H9 (cell line): ENCODE data around the gene S100A4. TPM values are rescaled to one million over a fixed set of nuclear protein-coding genes. Genes with fewer than 3 reads are reported as not detected.

Experiments
- DNase-seq: peaks from one replicate; pipeline ENCODE4 v3.0.0-alpha.2; 2017
- H2AFZ ChIP-seq: one replicate; pipeline ENCODE4 v1.6.1; 2013; ENCODE audit warnings: mild to moderate bottlenecking, low read length, control low read depth, moderate library complexity
- H2AK5ac ChIP-seq: 2 replicates; pipeline ENCODE4 v1.6.1; 2013; ENCODE audit warnings: low read length, control low read depth, mixed read lengths; ENCODE audit not compliant: insufficient read length
- H2BK120ac ChIP-seq: one replicate; pipeline ENCODE4 v1.6.1; 2013; ENCODE audit warnings: low read depth, mild to moderate bottlenecking, low read length, control low read depth, inconsistent platforms; ENCODE audit not compliant: poor library complexity, severe bottlenecking
- H2BK12ac ChIP-seq: 2 replicates; pipeline ENCODE4 v1.6.1; 2013; ENCODE audit warnings: low read length, control low read depth, mixed read lengths, low read depth; ENCODE audit not compliant: insufficient read length
- H2BK15ac ChIP-seq: 2 replicates; pipeline ENCODE4 v1.6.1; 2013; ENCODE audit warnings: low read depth, low read length, control low read depth
- H2BK20ac ChIP-seq: one replicate; pipeline ENCODE4 v1.6.1; 2013; ENCODE audit warnings: low read depth, mild to moderate bottlenecking, low read length, control low read depth, inconsistent platforms; ENCODE audit not compliant: poor library complexity, severe bottlenecking
- H2BK5ac ChIP-seq: 2 replicates; pipeline ENCODE4 v1.6.1; 2013; ENCODE audit warnings: low read length, control low read depth, mixed read lengths; ENCODE audit not compliant: insufficient read length
- H3K14ac ChIP-seq: 2 replicates; pipeline ENCODE4 v1.6.1; 2013; ENCODE audit warnings: low read length, control low read depth; ENCODE audit not compliant: insufficient read depth
- H3K18ac ChIP-seq: 2 replicates; pipeline ENCODE4 v1.6.1; 2013; ENCODE audit warnings: low read depth, mild to moderate bottlenecking, mixed read lengths, low read length, control low read depth; ENCODE audit not compliant: insufficient read length
- H3K23ac ChIP-seq: 2 replicates; pipeline ENCODE4 v1.6.1; 2013; ENCODE audit warnings: low read length, control low read depth, mixed read lengths, low read depth; ENCODE audit not compliant: insufficient read length
- H3K23me2 ChIP-seq: 2 replicates; pipeline ENCODE4 v1.6.1; 2013; ENCODE audit warnings: low read depth, mild to moderate bottlenecking, mixed read lengths, low read length, control low read depth; ENCODE audit not compliant: insufficient read length, poor library complexity, severe bottlenecking
- H3K27ac ChIP-seq: 2 replicates; pipeline ENCODE4 v1.5.1; 2013; ENCODE audit warnings: low read length, control low read depth, mixed read lengths, low read depth; ENCODE audit not compliant: insufficient read length
- H3K27me3 ChIP-seq: 2 replicates; pipeline ENCODE4 v1.6.1; 2013; ENCODE audit warnings: low read length, control low read depth, inconsistent platforms; ENCODE audit not compliant: insufficient read depth
- H3K4ac ChIP-seq: 2 replicates; pipeline ENCODE4 v1.6.1; 2013; ENCODE audit warnings: low read depth, mild to moderate bottlenecking, control low read depth, inconsistent platforms, low read length, moderate library complexity
- H3K4me1 ChIP-seq: 2 replicates; pipeline ENCODE4 v1.6.1; 2013; ENCODE audit warnings: low read length, control low read depth, inconsistent platforms; ENCODE audit not compliant: insufficient read depth
- H3K4me2 ChIP-seq: 2 replicates; pipeline ENCODE4 v1.6.1; 2013; ENCODE audit warnings: low read length, control low read depth, mixed read lengths; ENCODE audit not compliant: insufficient read length, insufficient read depth
- H3K56ac ChIP-seq: 2 replicates; pipeline ENCODE4 v1.6.1; 2013; ENCODE audit warnings: low read depth, mild to moderate bottlenecking, mixed read lengths, low read length, control low read depth; ENCODE audit not compliant: insufficient read length
- H3K79me1 ChIP-seq: 2 replicates; pipeline ENCODE4 v1.6.1; 2013; ENCODE audit warnings: low read depth, mild to moderate bottlenecking, moderate library complexity, low read length, control low read depth, inconsistent platforms; ENCODE audit not compliant: insufficient read depth, poor library complexity, severe bottlenecking
- H3K79me2 ChIP-seq: 2 replicates; pipeline ENCODE4 v1.6.1; 2013; ENCODE audit warnings: low read length, control low read depth, inconsistent platforms; ENCODE audit not compliant: insufficient read depth
- H3K9ac ChIP-seq: 2 replicates; pipeline ENCODE4 v1.6.1; 2013; ENCODE audit warnings: low read length, control low read depth, mixed read lengths; ENCODE audit not compliant: insufficient read length; ENCODE audit errors: extremely low read depth
- H3K9me3 ChIP-seq: one replicate; pipeline ENCODE4 v1.6.1; 2013; ENCODE audit warnings: low read depth, low read length, inconsistent platforms; ENCODE audit not compliant: control insufficient read depth
- H3T11ph ChIP-seq: one replicate; pipeline ENCODE4 v1.6.1; 2013; ENCODE audit warnings: mild to moderate bottlenecking, low read length, control low read depth, inconsistent platforms
- H4K20me1 ChIP-seq: one replicate; pipeline ENCODE4 v1.6.1; 2013; ENCODE audit not compliant: control insufficient read depth, insufficient read length, insufficient read depth
- H4K5ac ChIP-seq: 2 replicates; pipeline ENCODE4 v1.6.1; 2013; ENCODE audit warnings: low read depth, mild to moderate bottlenecking, mixed read lengths, low read length, control low read depth; ENCODE audit not compliant: insufficient read length
- H4K8ac ChIP-seq: replicated peaks from 2 replicates; pipeline ENCODE4 v1.6.1; 2013; ENCODE audit warnings: low read length, control low read depth, mixed read lengths, low read depth; ENCODE audit not compliant: insufficient read length
- H4K91ac ChIP-seq: 2 replicates; pipeline ENCODE4 v1.6.1; 2013; ENCODE audit warnings: low read depth, mild to moderate bottlenecking, moderate library complexity, mixed read lengths, low read length, control low read depth; ENCODE audit not compliant: insufficient read length
- H3K27ac Mint-ChIP-seq, 3 experiments: 2 replicates in 2 of 3; 3 replicates in 1 of 3; pipeline ENCODE4 v1.8.0; 2020 to 2021; ENCODE audit warnings: mixed read lengths in 3 of 3, mild to moderate bottlenecking in 1 of 3, moderate library complexity in 1 of 3
- H3K27me3 Mint-ChIP-seq: 2 replicates; pipeline ENCODE4 v1.8.0; 2021; ENCODE audit warnings: low read depth, mild to moderate bottlenecking, moderate library complexity, mixed read lengths
- H3K36me3 Mint-ChIP-seq, 3 experiments: 2 replicates in 2 of 3; 3 replicates in 1 of 3; pipeline ENCODE4 v1.8.0; 2020 to 2021; ENCODE audit warnings: low read depth in 3 of 3, mixed read lengths in 3 of 3; ENCODE audit not compliant: insufficient read depth in 1 of 3
- H3K4me1 Mint-ChIP-seq, 2 experiments: 2 replicates each; pipeline ENCODE4 v1.8.0; 2020; ENCODE audit warnings: mixed read lengths in 2 of 2
- H3K4me3 Mint-ChIP-seq, 2 experiments: 2 replicates in 1 of 2; 3 replicates in 1 of 2; pipeline ENCODE4 v1.8.0; 2020 to 2021; ENCODE audit warnings: mild to moderate bottlenecking in 2 of 2, mixed read lengths in 2 of 2, moderate library complexity in 1 of 2
- H3K9me3 Mint-ChIP-seq, 2 experiments: 2 replicates in 1 of 2; 3 replicates in 1 of 2; pipeline ENCODE4 v1.8.0; 2020; ENCODE audit warnings: mild to moderate bottlenecking in 2 of 2, mixed read lengths in 2 of 2, moderate library complexity in 1 of 2
- CTCF ChIP-seq: fragments of 200-600 bp; sonication (generic); conservative IDR thresholded peaks from 3 replicates; pipeline ENCODE4 v1.8.0; 2021; ENCODE audit warnings: antibody characterized with exemption, mild to moderate bottlenecking
- WGBS: extraction: QIAGEN DNeasy Blood & Tissue Kit; methylation state at CpG from one replicate; pipeline ENCODE4 v1.1.7; 2013; ENCODE audit warnings: missing lambda C conversion rate, low lambda C conversion rate, mixed read lengths; ENCODE audit not compliant: insufficient read length; ENCODE audit errors: extremely low coverage; 5-methylcytosine and 5-hydroxymethylcytosine counted together
- total RNA-seq: library from RNA; stranded (reverse); gene quantifications from 2 replicates; pipeline ENCODE4 v1.2.1, GENCODE V29; 2021

Gene S100A4
- total RNA-seq, 1 experiment from 2014 or later: 9.0 TPM

GRCh38 chr1:153542956-153543711, 2.5 kb downstream of the S100A4 start:
- H4K20me1 ChIP-seq: no peaks in the 10 kb centered on the region
- H3K27me3 Mint-ChIP-seq: peaks cover 3% of the 10 kb centered on the region
- no peaks in the 10 kb centered on the region; a peak in 1 of 7 replicates for H3K36me3 Mint-ChIP-seq
- H3K9me3 ChIP-seq: no peaks in the 10 kb centered on the region
- H3K18ac ChIP-seq: no peak overlapping the region
- H3K23me2 ChIP-seq: no peaks in the 10 kb centered on the region
- no peak overlapping the region for H4K91ac ChIP-seq
- no peak overlapping the region for H3K4me2 ChIP-seq
- H3K4me1 ChIP-seq: peaks cover 6% of the 10 kb centered on the region; the same call in 1 of the 2 replicates
- H4K5ac ChIP-seq: no peak overlapping the region
- H3K9me3 Mint-ChIP-seq: no peaks in the 10 kb centered on the region
- no peak overlapping the region for H2BK120ac ChIP-seq
- H2AFZ ChIP-seq: no peak overlapping the region
- H2AK5ac ChIP-seq: no peak overlapping the region
- no peak overlapping the region for H3K9ac ChIP-seq
- H3K14ac ChIP-seq: no peak overlapping the region
- no peaks in the 10 kb centered on the region for H3K27me3 ChIP-seq
- no peak overlapping the region for H2BK5ac ChIP-seq
- H3K4ac ChIP-seq: no peak overlapping the region
- no peak overlapping the region for H4K8ac ChIP-seq
- no peak overlapping the region for H3K27ac ChIP-seq
- no peak for DNase-seq
- H3K4me1 Mint-ChIP-seq: peaks cover 35 to 46% of the 10 kb centered on the region in 2 experiments
- H3K4me3 Mint-ChIP-seq: no peak overlapping the region; a peak in 1 of 5 replicates
- no peak overlapping the region for H2BK12ac ChIP-seq
- no peak overlapping the region; a peak in 2 of 7 replicates for H3K27ac Mint-ChIP-seq
- no peaks in the 10 kb centered on the region for H3K79me2 ChIP-seq
- no peak overlapping the region for H3K56ac ChIP-seq
- WGBS: no CpG with 5 or more reads among the region's 13 CpGs
- no peak overlapping the region for H2BK15ac ChIP-seq
- no peaks in the 10 kb centered on the region for H3K79me1 ChIP-seq
- no peak overlapping the region for H3T11ph ChIP-seq
- TF ChIP-seq CTCF: no peak
- H3K23ac ChIP-seq: no peak overlapping the region
- no peak overlapping the region for H2BK20ac ChIP-seq
